ENCODE data around the gene CDK8.

DNA sequence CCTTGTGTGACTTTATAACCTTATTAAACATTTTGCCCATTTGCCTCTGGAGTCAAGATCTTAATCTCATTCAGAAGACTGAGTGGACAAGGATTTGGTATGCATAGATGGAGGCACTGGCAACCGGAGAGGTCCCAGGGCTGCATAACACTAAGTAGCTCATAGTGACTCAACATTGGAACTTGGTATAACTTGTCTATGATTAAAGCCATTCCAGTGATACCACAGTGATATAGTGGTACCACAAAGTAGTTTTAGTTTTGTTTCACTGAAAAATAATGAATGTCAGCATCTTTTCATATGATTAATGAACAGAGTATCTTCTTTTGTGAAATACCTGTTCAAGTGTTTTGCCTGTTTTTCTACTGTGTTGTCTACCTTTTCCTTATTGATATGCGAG is 26.4 kb downstream of the CDK8 start:
- TF ChIP-seq CTCF (IDR thresholded peaks at IDR 0.05): no peak
- TF ChIP-seq POLR2A (IDR thresholded peaks at IDR 0.05; ENCODE audit: low read depth): no peak
- TF ChIP-seq EP300 (IDR thresholded peaks at IDR 0.05): no peak

All from esophagus muscularis mucosa (tissue), 4 donors.